Measurements from ENCODE around the gene DVL3.

The DVL3 gene

GRCh38 chr3:184166671-184167070 lies 11.5 kb downstream of the DVL3 start:
- no peak overlapping the region for H2AFZ ChIP-seq
- H3K79me2 ChIP-seq: peaks cover 39% of the 10 kb centered on the region
- H3K4me3 ChIP-seq (ENCODE audit: low read depth, low read length): no peak overlapping the region
- TF ChIP-seq CTCF (IDR thresholded peaks at IDR 0.05): no peak
- H3K27me3 ChIP-seq (ENCODE audit: control insufficient read depth, insufficient read depth, low read length): no peaks in the 10 kb centered on the region
- H3K9ac ChIP-seq: no peak overlapping the region
- no peaks in the 10 kb centered on the region for H3K4me1 ChIP-seq
- H3K9me3 ChIP-seq (ENCODE audit: control insufficient read depth, low read length): no peaks in the 10 kb centered on the region
- H3K36me3 ChIP-seq (ENCODE audit: control insufficient read depth, insufficient read depth, low read length): no peaks in the 10 kb centered on the region
- H3K4me2 ChIP-seq (ENCODE audit: low read length): no peak overlapping the region
- no peak overlapping the region for H3K27ac ChIP-seq

- H3K9me3 ChIP-seq (ENCODE audit: control insufficient read depth, low read length): no peaks in the 10 kb centered on the region
- no peak overlapping the region for H3K27ac ChIP-seq
- peaks cover 29% of the 10 kb centered on the region for H3K79me2 ChIP-seq
- H3K36me3 ChIP-seq (ENCODE audit: control insufficient read depth, insufficient read depth, low read length): no peaks in the 10 kb centered on the region
- H3K27me3 ChIP-seq (ENCODE audit: control insufficient read depth, insufficient read depth, low read length): no peaks in the 10 kb centered on the region
- no peaks in the 10 kb centered on the region for H3K4me1 ChIP-seq
- no peak overlapping the region for H3K9ac ChIP-seq
- H3K4me3 ChIP-seq (ENCODE audit: low read depth, low read length): no peak overlapping the region
- TF ChIP-seq CTCF (IDR thresholded peaks at IDR 0.05): no peak
- H2AFZ ChIP-seq: no peak overlapping the region
- no peak overlapping the region for H3K4me2 ChIP-seq (ENCODE audit: low read length)
These were observed 12.6 kb downstream of the DVL3 start for GRCh38 chr3:184167786-184168185.

GRCh38 chr3:184168363-184169120 lies 13.4 kb downstream of the DVL3 start:
- Histone ChIP-seq H3K79me2 (peaks cover 23% of the 10 kb centered on the region), H2AFZ (no peak overlapping the region), H3K4me1 (no peaks in the 10 kb centered on the region), H3K9me3 (ENCODE audit: control insufficient read depth, low read length) (no peaks in the 10 kb centered on the region), H3K4me2 (ENCODE audit: low read length) (no peak overlapping the region), H3K27me3 (ENCODE audit: control insufficient read depth, insufficient read depth, low read length) (no peaks in the 10 kb centered on the region), H3K36me3 (ENCODE audit: control insufficient read depth, insufficient read depth, low read length) (no peaks in the 10 kb centered on the region), H3K4me3 (ENCODE audit: low read depth, low read length) (no peak overlapping the region), H3K27ac (no peak overlapping the region), H3K9ac (no peak overlapping the region)
- TF ChIP-seq CTCF (IDR thresholded peaks at IDR 0.05): no peak

GRCh38 chr3:184169896-184170875 lies 15.0 kb downstream of the DVL3 start:
- no peaks in the 10 kb centered on the region for H3K27me3 ChIP-seq (ENCODE audit: control insufficient read depth, insufficient read depth, low read length)
- no peaks in the 10 kb centered on the region for H3K36me3 ChIP-seq (ENCODE audit: control insufficient read depth, insufficient read depth, low read length)
- no peaks in the 10 kb centered on the region for H3K9me3 ChIP-seq (ENCODE audit: control insufficient read depth, low read length)
- peaks cover 14% of the 10 kb centered on the region for H3K79me2 ChIP-seq
- H2AFZ ChIP-seq: no peak overlapping the region
- TF ChIP-seq CTCF (IDR thresholded peaks at IDR 0.05): no peak
- H3K4me3 ChIP-seq (ENCODE audit: low read depth, low read length): no peak overlapping the region
- no peaks in the 10 kb centered on the region for H3K4me1 ChIP-seq
- no peak overlapping the region for H3K27ac ChIP-seq
- H3K4me2 ChIP-seq (ENCODE audit: low read length): no peak overlapping the region
- H3K9ac ChIP-seq: no peak overlapping the region
